Smooth muscle cell (in vitro differentiated cells): ENCODE data around the gene EMC9. TPM values are rescaled to one million over a fixed set of nuclear protein-coding genes. Genes with fewer than 3 reads are reported as not detected.

Experiments used
- DNase-seq: peaks from one replicate; lab custom pipeline; 2025; ENCODE audit not compliant: unreplicated experiment; lab: John Stamatoyannopoulos, UW
- H2AFZ ChIP-seq: fragments of 200-600 bp; sonication (generic); 2 replicates; pipeline ENCODE4 v1.6.0; 2016; ENCODE audit warnings: antibody characterized with exemption, low read depth, mild to moderate bottlenecking
- H3F3A ChIP-seq: fragments of 200-600 bp; sonication (generic); 2 replicates; pipeline ENCODE4 v1.6.0; 2017; ENCODE audit warnings: antibody characterized with exemption, low read depth
- H3K27ac ChIP-seq: fragments of 200-600 bp; sonication (generic); 2 replicates; pipeline ENCODE4 v1.5.1; 2016; ENCODE audit warnings: low read depth, mild to moderate bottlenecking
- H3K27me3 ChIP-seq: fragments of 200-600 bp; sonication (generic); 2 replicates; pipeline ENCODE4 v1.6.1; 2016; ENCODE audit warnings: low read depth, mild to moderate bottlenecking
- H3K36me3 ChIP-seq: fragments of 200-600 bp; sonication (generic); 2 replicates; pipeline ENCODE4 v1.5.1; 2016; ENCODE audit warnings: low read depth
- H3K4me1 ChIP-seq: fragments of 200-600 bp; sonication (generic); 2 replicates; pipeline ENCODE4 v1.5.1; 2016; ENCODE audit warnings: low read depth
- H3K4me2 ChIP-seq: fragments of 200-600 bp; sonication (generic); 2 replicates; pipeline ENCODE4 v1.6.0; 2016; ENCODE audit warnings: mild to moderate bottlenecking
- H3K4me3 ChIP-seq: fragments of 200-600 bp; sonication (generic); 2 replicates; pipeline ENCODE4 v1.5.1; 2016; ENCODE audit warnings: mild to moderate bottlenecking
- H3K79me2 ChIP-seq: fragments of 200-600 bp; sonication (generic); 2 replicates; pipeline ENCODE4 v1.6.0; 2016; ENCODE audit warnings: low read depth, mild to moderate bottlenecking
- H3K9ac ChIP-seq: fragments of 200-600 bp; sonication (generic); 2 replicates; pipeline ENCODE4 v1.6.0; 2016; ENCODE audit warnings: low read depth
- H3K9me3 ChIP-seq: fragments of 200-600 bp; sonication (generic); replicated peaks from 2 replicates; pipeline ENCODE4 v1.5.1; 2016; ENCODE audit warnings: low read depth
- H4K20me1 ChIP-seq: fragments of 200-600 bp; sonication (generic); 2 replicates; pipeline ENCODE4 v1.6.0; 2016; ENCODE audit warnings: low read depth
- CTCF ChIP-seq: fragments of 200-600 bp; sonication (generic); IDR thresholded peaks from 2 replicates; pipeline ENCODE4 v1.5.1; 2017; ENCODE audit warnings: borderline replicate concordance, mild to moderate bottlenecking, antibody characterized with exemption; ENCODE audit not compliant: insufficient read depth, poor library complexity, severe bottlenecking
- WGBS: methylation state at CpG from one replicate; pipeline ENCODE4 v1.1.7; 2016; ENCODE audit warnings: low lambda C conversion rate; 5-methylcytosine and 5-hydroxymethylcytosine counted together
- polyA plus RNA-seq: library from polyadenylated mRNA; unstranded; fragments of >200 nt; fragmentation: Nextera tagmentation; extraction: Ambion mirVana; gene quantifications from 2 replicates; pipeline ENCODE4 v1.2.1, GENCODE V29; 2016
- total RNA-seq: library from RNA; depleted of rRNA; stranded (reverse); fragments of >200 nt; gene quantifications from 2 replicates; pipeline ENCODE4 v1.2.3, GENCODE V29; 2014

EMC9 gene
- total and polyA plus RNA-seq, 2 experiments from 2014 or later = 6.3 to 11.9 TPM

GRCh38 chr14:24189059-24189375 is 47.6 kb upstream of the EMC9 start:
- peak overlapping the region; percentile 78 for H3K27ac ChIP-seq
- H3K79me2 ChIP-seq = peaks cover 22% of the 10 kb centered on the region
- H3K4me2 ChIP-seq = peak overlapping the region; percentile 85
- H3K36me3 ChIP-seq = no peaks in the 10 kb centered on the region
- H3F3A ChIP-seq = peaks cover 10% of the 10 kb centered on the region
- H3K4me1 ChIP-seq = peaks cover 11% of the 10 kb centered on the region
- no peaks in the 10 kb centered on the region for H3K9me3 ChIP-seq
- no peak for DNase-seq
- no peak overlapping the region for H2AFZ ChIP-seq
- H3K9ac ChIP-seq = peak overlapping the region; percentile 54
- H3K27me3 ChIP-seq = no peaks in the 10 kb centered on the region
- peak overlapping the region; percentile 58 for H3K4me3 ChIP-seq
- no peak for TF ChIP-seq CTCF
- no peaks in the 10 kb centered on the region for H4K20me1 ChIP-seq
- 5% methylated on average over 3 of the region's 3 CpGs for WGBS

GRCh38 chr14:24188251-24189058 is 47.1 kb upstream of the EMC9 start, which contains the start of gene IPO4:
IPO4 (minus strand) TSS chr14:24188816; CDS start chr14:24188787, 29 bp downstream.
- Histone ChIP-seq H4K20me1 (no peaks in the 10 kb centered on the region), H3F3A (peaks cover 10% of the 10 kb centered on the region), H3K27me3 (no peaks in the 10 kb centered on the region), H3K4me1 (peaks cover 11% of the 10 kb centered on the region), H3K4me2 (peak within 1 kb of the TSS; percentile 85), H3K27ac (peak within 1 kb of the TSS; percentile 78), H3K9me3 (no peaks in the 10 kb centered on the region), H3K9ac (peak within 1 kb of the TSS; percentile 58), H3K79me2 (peaks cover 20% of the 10 kb centered on the region), H2AFZ (no peak within 1 kb of the TSS), H3K36me3 (no peaks in the 10 kb centered on the region), H3K4me3 (peak within 1 kb of the TSS; percentile 58)
- 2% methylated on average over 65 of the region's 65 CpGs for WGBS
- peak; percentile 79 for DNase-seq
- TF ChIP-seq CTCF = no peak

- Histone ChIP-seq H3K79me2 (peaks cover 13% of the 10 kb centered on the region), H4K20me1 (no peaks in the 10 kb centered on the region), H2AFZ (no peak overlapping the region), H3K36me3 (no peaks in the 10 kb centered on the region), H3K9me3 (no peaks in the 10 kb centered on the region), H3K4me3 (peak overlapping the region; percentile 58), H3K4me1 (peaks cover 11% of the 10 kb centered on the region), H3F3A (peaks cover 10% of the 10 kb centered on the region), H3K27me3 (no peaks in the 10 kb centered on the region), H3K9ac (no peak overlapping the region), H3K27ac (no peak overlapping the region), H3K4me2 (peak overlapping the region; percentile 85)
- 88% methylated on average over 2 of the region's 2 CpGs for WGBS
- no peak for TF ChIP-seq CTCF
- DNase-seq = no peak
Observed at GRCh38 chr14:24187539-24187915, 46.1 kb upstream of the EMC9 start.
